Gastroesophageal sphincter (tissue), 3 donors: ENCODE data around the gene GLRA2.

Experiments used
- CTCF ChIP-seq, 4 experiments: fragments of 200-600 bp in 2 of 4; fragments of 450-650 bp in 2 of 4; sonication (generic) in 1 of 4; IDR thresholded peaks; one replicate each; pipeline ENCODE4 v1.5.1; 2017 to 2019; ENCODE audit warnings: antibody characterized with exemption in 4 of 4, mild to moderate bottlenecking in 2 of 4, moderate library complexity in 2 of 4
- EP300 ChIP-seq: sonication (generic); formaldehyde crosslinking; IDR thresholded peaks from one replicate; pipeline ENCODE4 v1.6.1; 2017; ENCODE audit warnings: antibody characterized with exemption, mild to moderate bottlenecking
- POLR2A ChIP-seq, 2 donors: fragments of 450-650 bp; IDR thresholded peaks; one replicate each; pipeline ENCODE4 v1.6.1; 2017; ENCODE audit warnings: antibody characterized with exemption in 2 of 2, mild to moderate bottlenecking in 2 of 2, moderate library complexity in 1 of 2
- POLR2AphosphoS5 ChIP-seq: sonication (generic); formaldehyde crosslinking; IDR thresholded peaks from one replicate; pipeline ENCODE4 v1.6.1; 2017; ENCODE audit warnings: antibody characterized with exemption

GRCh38 chrX:14729058-14729457, 199.7 kb downstream of the GLRA2 start:
- TF ChIP-seq CTCF (IDR thresholded peaks at IDR 0.05) (no peak), POLR2AphosphoS5 (no peak), POLR2A (IDR thresholded peaks at IDR 0.05) (no peak), EP300 (no peak)
